Measurements from ENCODE around the gene HOXC5. TPM values are rescaled to one million over a fixed set of nuclear protein-coding genes. Genes with fewer than 3 reads are reported as not detected.
"Not testable (repeated sequence)": the region's sequence is repeated elsewhere in the genome, so short reads cannot be mapped to it uniquely, and the experiment has no call there.

The HOXC5 gene
- total RNA-seq, 1 experiment from 2014 or later = 1.1 TPM

- no peak for TF ChIP-seq ZBTB33 (IDR thresholded peaks at IDR 0.05; ENCODE audit: extremely low read depth, insufficient replicate concordance, low read length)
- TF ChIP-seq CEBPB (IDR thresholded peaks at IDR 0.05; ENCODE audit: low read depth) = no peak
- TF ChIP-seq ZFX (IDR thresholded peaks at IDR 0.05) = no peak
- TF ChIP-seq CBX3 (IDR thresholded peaks at IDR 0.05; ENCODE audit: low read depth) = no peak
- no peak for TF ChIP-seq ELF1 (IDR thresholded peaks at IDR 0.05; ENCODE audit: borderline replicate concordance, low read depth)
- no peak for TF ChIP-seq RAD21 (IDR thresholded peaks at IDR 0.05; ENCODE audit: low read depth)
- TF ChIP-seq SIN3A (IDR thresholded peaks at IDR 0.05; ENCODE audit: low read depth) = no peak
- no peak for TF ChIP-seq SRF (IDR thresholded peaks at IDR 0.05; ENCODE audit: low read depth)
- no peak for TF ChIP-seq EZH2phosphoT487 (IDR thresholded peaks at IDR 0.05; ENCODE audit: borderline replicate concordance)
- no peak for TF ChIP-seq MAX (IDR thresholded peaks at IDR 0.05)
These were observed 43.1 kb downstream of the HOXC5 start (continued) for GRCh38 chr12:54075974-54076373.

- H3K36me3 ChIP-seq (ENCODE audit: control insufficient read depth in 1 of 2, insufficient read depth in 2 of 2, low read length in 2 of 2); H3K27me3 ChIP-seq (ENCODE audit: insufficient read depth, low read length); H3K79me2 ChIP-seq (ENCODE audit: insufficient read depth, low read length); H3K9ac ChIP-seq (ENCODE audit: low read length); H3K9me2 ChIP-seq (ENCODE audit: insufficient read depth); ATAC-seq; H2AFZ ChIP-seq (ENCODE audit: low read depth, low read length, poor library complexity, severe bottlenecking); BruUV-seq (replicated peaks); DNase-seq (ENCODE audit: low read depth, low spot score); intact Hi-C loops (cut with micrococcal nuclease); H4K20me1 ChIP-seq (ENCODE audit: insufficient read depth); POLR2A ChIA-PET; CTCF ChIA-PET; RAD21 ChIA-PET (ENCODE audit: low non-redundant PET in 1 of 2, low total read pairs in 2 of 2, uncharacterized antibody in 2 of 2, unreplicated experiment in 2 of 2); H3K27ac ChIP-seq (ENCODE audit: low read depth, low read length); H3K9me3 ChIP-seq (ENCODE audit: control insufficient read depth in 1 of 2, insufficient read depth in 1 of 2, low read depth in 1 of 2, low read length in 2 of 2); H3K4me3 ChIP-seq (replicated peaks in 1 of 2; ENCODE audit: low read depth in 1 of 2, low read length in 2 of 2); H3K4me2 ChIP-seq (ENCODE audit: low read length); H3K4me1 ChIP-seq (ENCODE audit: control insufficient read depth in 1 of 2, insufficient read depth in 2 of 2, low read length in 2 of 2): not testable (repeated sequence)
These were observed 45.0 kb downstream of the HOXC5 start for GRCh38 chr12:54077843-54078242.

GRCh38 chr12:54079115-54079514, 46.3 kb downstream of the HOXC5 start:
- intact Hi-C loops (cut with micrococcal nuclease); H2AFZ ChIP-seq (ENCODE audit: low read depth, low read length, poor library complexity, severe bottlenecking); H3K9me2 ChIP-seq (ENCODE audit: insufficient read depth); DNase-seq (ENCODE audit: low read depth, low spot score); H3K4me2 ChIP-seq (ENCODE audit: low read length); RAD21 ChIA-PET (ENCODE audit: low non-redundant PET in 1 of 2, low total read pairs in 2 of 2, uncharacterized antibody in 2 of 2, unreplicated experiment in 2 of 2); CTCF ChIA-PET; H3K9ac ChIP-seq (ENCODE audit: low read length); H3K4me1 ChIP-seq (ENCODE audit: control insufficient read depth in 1 of 2, insufficient read depth in 2 of 2, low read length in 2 of 2); BruUV-seq (replicated peaks); H3K79me2 ChIP-seq (ENCODE audit: insufficient read depth, low read length); ATAC-seq; H3K27me3 ChIP-seq (ENCODE audit: insufficient read depth, low read length); H3K9me3 ChIP-seq (ENCODE audit: control insufficient read depth in 1 of 2, insufficient read depth in 1 of 2, low read depth in 1 of 2, low read length in 2 of 2); H4K20me1 ChIP-seq (ENCODE audit: insufficient read depth); H3K4me3 ChIP-seq (replicated peaks in 1 of 2; ENCODE audit: low read depth in 1 of 2, low read length in 2 of 2); POLR2A ChIA-PET; H3K36me3 ChIP-seq (ENCODE audit: control insufficient read depth in 1 of 2, insufficient read depth in 2 of 2, low read length in 2 of 2); H3K27ac ChIP-seq (ENCODE audit: low read depth, low read length): not testable (repeated sequence)

GRCh38 chr12:54080008-54080924, 47.4 kb downstream of the HOXC5 start:
- intact Hi-C loops (cut with micrococcal nuclease); H2AFZ ChIP-seq (ENCODE audit: low read depth, low read length, poor library complexity, severe bottlenecking); CTCF ChIA-PET; H3K27me3 ChIP-seq (ENCODE audit: insufficient read depth, low read length); H3K9ac ChIP-seq (ENCODE audit: low read length); ATAC-seq; H3K4me3 ChIP-seq (replicated peaks in 1 of 2; ENCODE audit: low read depth in 1 of 2, low read length in 2 of 2); H4K20me1 ChIP-seq (ENCODE audit: insufficient read depth); H3K4me2 ChIP-seq (ENCODE audit: low read length); DNase-seq (ENCODE audit: low read depth, low spot score); H3K36me3 ChIP-seq (ENCODE audit: control insufficient read depth in 1 of 2, insufficient read depth in 2 of 2, low read length in 2 of 2); H3K27ac ChIP-seq (ENCODE audit: low read depth, low read length); H3K4me1 ChIP-seq (ENCODE audit: control insufficient read depth in 1 of 2, insufficient read depth in 2 of 2, low read length in 2 of 2); BruUV-seq (replicated peaks); H3K9me3 ChIP-seq (ENCODE audit: control insufficient read depth in 1 of 2, insufficient read depth in 1 of 2, low read depth in 1 of 2, low read length in 2 of 2); H3K9me2 ChIP-seq (ENCODE audit: insufficient read depth); POLR2A ChIA-PET; RAD21 ChIA-PET (ENCODE audit: low non-redundant PET in 1 of 2, low total read pairs in 2 of 2, uncharacterized antibody in 2 of 2, unreplicated experiment in 2 of 2); H3K79me2 ChIP-seq (ENCODE audit: insufficient read depth, low read length): not testable (repeated sequence)

All from HCT116 (cell line).